HUES6 (cell line): ENCODE results near the gene EML6.

Experiments
- H3K27ac ChIP-seq: 2 replicates; pipeline ENCODE4 v1.7.0; 2013; ENCODE audit warnings: low read depth, mild to moderate bottlenecking, low read length, inconsistent platforms
- H3K27me3 ChIP-seq: 2 replicates; pipeline ENCODE4 v1.6.1; 2013; ENCODE audit warnings: low read length; ENCODE audit not compliant: control insufficient read depth, insufficient read depth
- H3K36me3 ChIP-seq: 2 replicates; pipeline ENCODE4 v1.6.1; 2013; ENCODE audit warnings: low read length; ENCODE audit not compliant: control insufficient read depth, insufficient read depth
- H3K4me1 ChIP-seq: 2 replicates; pipeline ENCODE4 v1.6.1; 2013; ENCODE audit warnings: low read length; ENCODE audit not compliant: control insufficient read depth, insufficient read depth
- H3K4me3 ChIP-seq: 2 replicates; pipeline ENCODE4 v1.5.1; 2013; ENCODE audit warnings: low read depth, low read length
- H3K9ac ChIP-seq: one replicate; pipeline ENCODE4 v1.6.1; 2013; ENCODE audit warnings: mild to moderate bottlenecking, low read length
- H3K9me3 ChIP-seq: 2 replicates; pipeline ENCODE4 v1.6.1; 2013; ENCODE audit warnings: low read depth, low read length; ENCODE audit not compliant: control insufficient read depth, insufficient read depth

The EML6 gene

GRCh38 chr2:54803783-54804751 lies 80.6 kb downstream of the EML6 start:
- H3K4me3 ChIP-seq: no peak overlapping the region
- no peak overlapping the region for H3K27ac ChIP-seq
- H3K4me1 ChIP-seq: no peaks in the 10 kb centered on the region
- no peaks in the 10 kb centered on the region for H3K27me3 ChIP-seq
- no peaks in the 10 kb centered on the region for H3K36me3 ChIP-seq
- no peak overlapping the region for H3K9ac ChIP-seq
- H3K9me3 ChIP-seq: no peaks in the 10 kb centered on the region

GRCh38 chr2:54805255-54805654 lies 81.8 kb downstream of the EML6 start:
- Histone ChIP-seq H3K27ac (no peak overlapping the region), H3K4me1 (no peaks in the 10 kb centered on the region), H3K4me3 (no peak overlapping the region), H3K9me3 (no peaks in the 10 kb centered on the region), H3K27me3 (no peaks in the 10 kb centered on the region), H3K9ac (no peak overlapping the region), H3K36me3 (no peaks in the 10 kb centered on the region)

- Histone ChIP-seq H3K27ac (no peak overlapping the region), H3K36me3 (no peaks in the 10 kb centered on the region), H3K4me3 (no peak overlapping the region), H3K9ac (no peak overlapping the region), H3K4me1 (no peaks in the 10 kb centered on the region), H3K27me3 (no peaks in the 10 kb centered on the region), H3K9me3 (no peaks in the 10 kb centered on the region)
Observed at GRCh38 chr2:54806975-54807374, 83.5 kb downstream of the EML6 start.

GRCh38 chr2:54808661-54809060 lies 85.2 kb downstream of the EML6 start:
- Histone ChIP-seq H3K9me3 (no peaks in the 10 kb centered on the region), H3K27ac (no peak overlapping the region), H3K4me3 (no peak overlapping the region), H3K27me3 (no peaks in the 10 kb centered on the region), H3K9ac (no peak overlapping the region), H3K4me1 (no peaks in the 10 kb centered on the region), H3K36me3 (no peaks in the 10 kb centered on the region)

GRCh38 chr2:54809819-54810218 lies 86.4 kb downstream of the EML6 start:
- H3K9me3 ChIP-seq: no peaks in the 10 kb centered on the region
- no peaks in the 10 kb centered on the region for H3K36me3 ChIP-seq
- H3K27me3 ChIP-seq: no peaks in the 10 kb centered on the region
- no peak overlapping the region for H3K27ac ChIP-seq
- no peaks in the 10 kb centered on the region for H3K4me1 ChIP-seq
- H3K4me3 ChIP-seq: no peak overlapping the region
- no peak overlapping the region for H3K9ac ChIP-seq

- H3K9ac ChIP-seq: no peak overlapping the region
- H3K36me3 ChIP-seq: no peaks in the 10 kb centered on the region
- H3K4me1 ChIP-seq: no peaks in the 10 kb centered on the region
- no peak overlapping the region for H3K4me3 ChIP-seq
- no peaks in the 10 kb centered on the region for H3K27me3 ChIP-seq
- no peaks in the 10 kb centered on the region for H3K9me3 ChIP-seq
- H3K27ac ChIP-seq: no peak overlapping the region
Observed at GRCh38 chr2:54810246-54810645, 86.8 kb downstream of the EML6 start.

GRCh38 chr2:54813584-54813983 lies 90.1 kb downstream of the EML6 start:
- H3K9me3 ChIP-seq: no peaks in the 10 kb centered on the region
- no peaks in the 10 kb centered on the region for H3K4me1 ChIP-seq
- H3K36me3 ChIP-seq: no peaks in the 10 kb centered on the region
- no peak overlapping the region for H3K9ac ChIP-seq
- no peak overlapping the region for H3K4me3 ChIP-seq
- no peak overlapping the region for H3K27ac ChIP-seq
- no peaks in the 10 kb centered on the region for H3K27me3 ChIP-seq

GRCh38 chr2:54814389-54815147 lies 91.1 kb downstream of the EML6 start:
- no peaks in the 10 kb centered on the region for H3K36me3 ChIP-seq
- H3K27ac ChIP-seq: no peak overlapping the region
- no peak overlapping the region for H3K4me3 ChIP-seq
- H3K27me3 ChIP-seq: no peaks in the 10 kb centered on the region
- H3K9me3 ChIP-seq: no peaks in the 10 kb centered on the region
- no peak overlapping the region for H3K9ac ChIP-seq
- H3K4me1 ChIP-seq: no peaks in the 10 kb centered on the region

GRCh38 chr2:54815148-54815539 lies 91.7 kb downstream of the EML6 start:
- no peaks in the 10 kb centered on the region for H3K27me3 ChIP-seq
- H3K4me1 ChIP-seq: peaks cover 2% of the 10 kb centered on the region; the same call in 1 of the 2 replicates
- H3K4me3 ChIP-seq: no peak overlapping the region
- H3K9me3 ChIP-seq: no peaks in the 10 kb centered on the region
- no peak overlapping the region for H3K9ac ChIP-seq
- no peak overlapping the region for H3K27ac ChIP-seq
- no peaks in the 10 kb centered on the region for H3K36me3 ChIP-seq

- Histone ChIP-seq H3K4me1 (peaks cover 11% of the 10 kb centered on the region), H3K9ac (no peak overlapping the region), H3K27me3 (no peaks in the 10 kb centered on the region), H3K4me3 (no peak overlapping the region), H3K9me3 (no peaks in the 10 kb centered on the region), H3K36me3 (no peaks in the 10 kb centered on the region), H3K27ac (no peak overlapping the region)
Observed at GRCh38 chr2:54818226-54818625, 94.8 kb downstream of the EML6 start.

GRCh38 chr2:54820558-54820957 lies 97.1 kb downstream of the EML6 start:
- Histone ChIP-seq H3K9ac (no peak overlapping the region), H3K27ac (no peak overlapping the region), H3K4me3 (no peak overlapping the region; the same call in 1 of the 2 replicates), H3K36me3 (no peaks in the 10 kb centered on the region), H3K27me3 (no peaks in the 10 kb centered on the region), H3K4me1 (peaks cover 11% of the 10 kb centered on the region), H3K9me3 (no peaks in the 10 kb centered on the region)
